Erythroblast (primary cell): ENCODE results near the gene CLDN10.

ENCODE experiments used
- DNase-seq, 2 experiments: peaks; one replicate each; lab custom pipeline; 2025; lab: John Stamatoyannopoulos, UW
- GATA1 ChIP-seq: IDR thresholded peaks from 2 replicates; pipeline ENCODE4 v1.6.1; 2011; ENCODE audit warnings: low read depth, mild to moderate bottlenecking, control low read depth, low read length, moderate library complexity
- POLR2A ChIP-seq: IDR thresholded peaks from 2 replicates; pipeline ENCODE4 v1.6.1; 2011; ENCODE audit warnings: mild to moderate bottlenecking, low read length

CLDN10 gene

DNA sequence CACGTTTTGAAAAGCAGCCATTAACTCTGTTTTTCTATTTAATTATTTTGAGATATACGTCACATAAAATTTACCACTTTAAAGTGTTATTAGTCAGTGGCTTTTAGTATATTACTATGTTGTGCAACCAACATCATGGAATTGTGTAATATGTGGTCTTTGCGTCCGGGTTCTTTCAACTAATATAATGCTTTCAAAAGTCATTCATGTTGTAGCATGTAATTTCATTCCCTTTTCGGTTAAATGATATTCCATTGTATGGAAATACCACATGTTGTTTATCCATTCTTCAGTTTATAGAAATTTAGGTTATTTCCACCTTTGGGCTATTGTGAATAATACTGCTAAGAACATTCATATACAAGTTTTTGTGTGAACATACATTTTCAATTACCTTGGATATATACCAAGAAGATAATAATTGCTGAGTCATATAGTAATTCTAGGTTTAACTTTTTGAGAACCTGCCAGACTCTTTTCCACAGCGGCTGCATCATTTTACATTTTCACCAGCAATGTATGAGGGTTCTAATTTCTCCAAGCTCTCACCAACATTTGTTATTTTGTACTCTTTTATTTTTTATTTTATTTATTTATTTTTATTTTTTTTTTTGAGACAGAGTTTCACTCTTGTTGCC lies 28.1 kb upstream of the CLDN10 start:
- no peak for DNase-seq
- TF ChIP-seq POLR2A (no peak), GATA1 (no peak)

- no peak for DNase-seq
- TF ChIP-seq GATA1 (no peak), POLR2A (no peak)
These were observed 24.6 kb upstream of the CLDN10 start for GRCh38 chr13:95527955-95528354.

DNA sequence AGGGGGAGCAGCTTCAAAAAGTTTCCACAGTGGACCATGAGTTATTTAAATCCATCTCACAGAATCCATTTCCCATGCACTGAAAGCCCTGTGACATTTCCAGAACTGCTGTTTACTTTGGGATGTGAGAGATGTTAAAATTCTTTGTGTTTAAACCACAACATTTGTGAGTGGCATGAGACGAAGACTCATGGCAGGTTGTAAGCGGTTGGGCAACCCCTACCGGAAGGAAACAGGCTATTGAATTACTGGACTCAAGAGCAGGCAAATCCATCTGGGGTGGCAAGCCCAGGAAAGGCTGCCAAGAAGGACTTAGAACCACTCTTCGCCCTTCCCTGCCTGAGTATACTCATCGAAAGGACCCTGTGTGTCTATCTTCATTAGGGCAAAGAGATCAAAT lies 22.3 kb upstream of the CLDN10 start:
- TF ChIP-seq GATA1, result no peak
- no peak for TF ChIP-seq POLR2A
- no peak for DNase-seq

DNA sequence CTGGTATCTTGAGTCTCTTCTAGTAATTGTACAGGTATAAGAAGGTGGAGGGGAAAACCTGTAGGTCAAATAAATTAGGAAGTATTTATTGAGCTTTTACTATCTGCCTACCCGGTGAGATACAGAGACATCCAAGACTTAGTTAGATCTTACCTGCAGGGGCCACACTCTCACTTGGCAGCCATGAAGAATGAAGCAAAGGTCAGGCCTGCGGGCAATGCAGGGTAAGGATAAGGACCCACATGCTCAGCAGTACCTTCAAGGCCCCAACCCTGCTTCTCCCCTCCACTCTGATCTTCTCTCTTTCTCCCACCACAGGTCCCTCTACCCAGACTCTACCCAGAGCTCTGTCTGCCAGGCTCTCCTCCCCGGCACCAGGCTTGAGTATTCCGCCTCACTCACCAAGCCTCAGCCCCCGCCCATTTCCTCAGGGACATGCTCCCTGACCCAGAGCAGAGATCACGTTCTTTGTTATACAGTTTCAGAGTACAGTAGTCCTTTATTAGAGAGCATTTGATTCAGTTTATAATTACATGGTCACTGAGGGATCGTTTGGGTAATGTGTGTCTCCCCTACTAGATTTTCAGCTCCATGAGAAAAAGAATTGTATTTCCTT lies 18.9 kb upstream of the CLDN10 start:
- TF ChIP-seq GATA1, result no peak
- TF ChIP-seq POLR2A, result no peak
- no peak for DNase-seq

- TF ChIP-seq POLR2A (no peak), GATA1 (no peak)
- DNase-seq, result peak in 1 of 2 experiments; percentile 41
These were observed 17.3 kb upstream of the CLDN10 start for GRCh38 chr13:95535243-95535642.

- peak in 1 of 2 experiments; percentile 41 for DNase-seq
- TF ChIP-seq POLR2A (no peak), GATA1 (no peak)
These were observed 15.8 kb upstream of the CLDN10 start for GRCh38 chr13:95536632-95537241.

GRCh38 chr13:95540888-95541287 lies 11.6 kb upstream of the CLDN10 start:
- TF ChIP-seq GATA1 (no peak), POLR2A (no peak)
- DNase-seq, result no peak

DNA sequence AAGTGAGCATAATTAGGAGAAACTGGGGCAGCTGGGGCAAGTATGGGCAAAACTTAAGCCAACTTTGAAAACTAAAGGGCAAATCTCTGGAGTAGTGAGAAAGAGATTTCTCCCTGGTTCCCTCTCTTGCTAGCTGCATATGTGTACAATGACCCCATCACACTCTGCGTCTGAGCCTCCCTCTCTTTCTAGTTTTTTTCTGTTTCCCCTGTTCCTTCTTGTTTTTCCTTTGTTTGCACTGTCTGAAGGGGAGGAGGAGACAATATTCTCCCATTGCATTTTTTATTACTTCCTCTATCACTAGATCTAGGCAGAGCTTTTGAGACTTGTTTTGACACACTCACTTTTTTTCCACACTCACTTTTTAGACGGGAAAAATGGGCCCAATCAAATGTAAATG lies 11.2 kb upstream of the CLDN10 start:
- TF ChIP-seq GATA1, result no peak
- TF ChIP-seq POLR2A, result no peak
- no peak for DNase-seq

DNA sequence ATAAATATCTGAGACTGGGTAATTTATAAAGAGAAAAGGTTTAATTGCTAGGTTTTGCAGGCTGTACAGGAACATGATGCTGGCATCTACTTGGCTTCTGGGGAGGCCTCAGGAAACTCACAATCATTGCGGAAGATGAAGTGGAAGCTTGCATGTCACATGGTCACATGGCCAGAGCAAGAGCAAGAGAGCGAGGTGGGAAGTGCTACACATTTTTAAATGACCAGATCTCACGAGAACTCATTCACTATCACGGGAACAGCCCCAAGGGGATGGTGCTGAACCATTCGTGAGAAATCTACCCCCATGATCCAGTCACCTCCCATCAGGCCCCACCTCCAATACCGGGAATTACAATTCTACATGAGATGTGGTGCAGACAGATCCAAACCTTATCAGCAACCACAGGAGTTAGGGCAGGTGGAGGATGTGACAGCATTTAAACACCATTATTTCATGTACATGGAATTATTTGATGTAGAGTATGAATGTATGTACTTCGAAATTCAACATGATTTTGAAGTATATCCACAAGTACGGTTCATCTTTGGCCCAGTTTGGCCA lies 10.5 kb upstream of the CLDN10 start:
- no peak for TF ChIP-seq POLR2A
- no peak for TF ChIP-seq GATA1
- DNase-seq, result peak in 1 of 2 experiments; percentile 4

GRCh38 chr13:95544293-95544692 lies 8.2 kb upstream of the CLDN10 start:
- no peak for TF ChIP-seq POLR2A
- no peak for TF ChIP-seq GATA1
- DNase-seq, result no peak

- no peak for DNase-seq
- no peak for TF ChIP-seq GATA1
- TF ChIP-seq POLR2A, result no peak
These were observed 5.6 kb upstream of the CLDN10 start for GRCh38 chr13:95546919-95547318.

DNA sequence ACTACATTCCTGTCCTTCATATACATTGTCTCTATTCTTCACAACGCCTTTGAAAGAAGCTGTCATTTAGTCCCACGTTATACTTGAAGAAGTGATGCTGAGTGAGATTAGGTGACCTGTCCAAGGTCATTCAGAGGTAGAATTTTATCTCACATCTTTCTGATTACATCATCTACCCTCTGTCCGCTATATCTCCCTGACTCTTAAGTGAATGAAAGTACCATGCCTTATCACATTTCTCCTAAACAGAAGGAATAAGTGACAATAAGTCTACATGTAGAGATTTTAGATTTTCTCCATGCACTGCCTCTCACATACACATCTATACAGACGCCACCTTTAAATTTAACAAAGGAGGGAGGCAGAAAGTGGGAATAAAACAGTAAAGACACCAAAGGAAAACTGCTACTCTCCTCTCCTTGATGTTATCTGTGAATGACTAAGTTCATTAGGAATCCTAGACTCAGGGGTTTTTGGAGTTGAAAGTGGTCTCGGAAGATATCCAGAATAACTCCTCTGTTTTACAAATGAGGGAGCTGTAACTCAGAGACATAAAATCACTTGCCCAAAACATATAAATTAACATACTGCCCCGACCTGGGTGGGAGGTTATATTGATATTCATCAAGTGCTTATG lies 4.9 kb upstream of the CLDN10 start:
- no peak for TF ChIP-seq GATA1
- no peak for TF ChIP-seq POLR2A
- no peak for DNase-seq

GRCh38 chr13:95552208-95552538 lies 347 bp upstream of the CLDN10 start:
- TF ChIP-seq POLR2A, result no peak
- no peak for TF ChIP-seq GATA1

More at GRCh38 chr13:95552208-95552538, 347 bp upstream of the CLDN10 start:
- DNase-seq, result no peak
